Sigmoid colon (tissue), 7 donors: Measurements from ENCODE around the gene FXN. TPM values are rescaled to one million over a fixed set of nuclear protein-coding genes. Genes with fewer than 3 reads are reported as not detected.

Source experiments
- DNase-seq: peaks from one replicate; pipeline ENCODE4 v3.0.0-alpha.2; 2019
- H3K27ac ChIP-seq, 4 donors: fragments of 200-600 bp; sonication (generic); one replicate each; pipeline ENCODE4 v1.5.1; 2016 to 2019; ENCODE audit warnings: mild to moderate bottlenecking in 1 of 4
- H3K27me3 ChIP-seq, 3 donors: fragments of 200-600 bp; sonication (generic); one replicate each; pipeline ENCODE4 v1.5.1; 2019; ENCODE audit warnings: mild to moderate bottlenecking in 1 of 3
- H3K36me3 ChIP-seq, 4 donors: fragments of 200-600 bp; sonication (generic); one replicate each; pipeline ENCODE4 v1.5.1; 2016 to 2019
- H3K4me1 ChIP-seq, 4 donors: fragments of 200-600 bp; sonication (generic); one replicate each; pipeline ENCODE4 v1.5.1; 2017 to 2019
- H3K4me3 ChIP-seq, 4 donors: fragments of 200-600 bp; sonication (generic); one replicate each; pipeline ENCODE4 v1.5.1; 2017 to 2019; ENCODE audit warnings: mild to moderate bottlenecking in 2 of 4, moderate library complexity in 1 of 4
- H3K9me3 ChIP-seq, 4 donors: fragments of 200-600 bp in 3 of 4; sonication (generic) in 3 of 4; one replicate each; pipeline versions ENCODE4 v1.5.1 to v1.6.1; 2013 to 2019
- CTCF ChIP-seq, 4 experiments: fragments of 450-650 bp in 3 of 4; fragments of 200-600 bp in 1 of 4; IDR thresholded peaks; one replicate each; pipeline ENCODE4 v1.5.1; 2016 to 2019; ENCODE audit warnings: antibody characterized with exemption in 4 of 4, mild to moderate bottlenecking in 3 of 4, moderate library complexity in 2 of 4
- EP300 ChIP-seq, 4 donors: sonication (generic); formaldehyde crosslinking; IDR thresholded peaks; one replicate each; pipeline ENCODE4 v1.6.1; 2017; ENCODE audit warnings: antibody characterized with exemption in 4 of 4
- POLR2A ChIP-seq, 2 donors: fragments of 450-650 bp; IDR thresholded peaks; one replicate each; pipeline ENCODE4 v1.6.1; 2016; ENCODE audit warnings: antibody characterized with exemption in 2 of 2, mild to moderate bottlenecking in 2 of 2, moderate library complexity in 2 of 2
- POLR2AphosphoS5 ChIP-seq, 4 donors: sonication (generic); formaldehyde crosslinking; IDR thresholded peaks; one replicate each; pipeline ENCODE4 v1.6.1; 2017; ENCODE audit warnings: antibody characterized with exemption in 4 of 4
- WGBS, 2 donors: extraction: QIAGEN DNeasy Blood & Tissue Kit; methylation state at CpG; one replicate each; pipeline ENCODE4 v1.1.7; 2013; 5-methylcytosine and 5-hydroxymethylcytosine counted together
- intact Hi-C: fragments of 100-400 bp; cut with DNase I; formaldehyde crosslinking; loops from one replicate; pipeline ENCODE4 v1.15.1; 2023
- polyA plus RNA-seq, 3 donors: library from polyadenylated mRNA; stranded (reverse); fragments of 200-250 nt; gene quantifications; one replicate each; pipeline ENCODE4 v1.2.3, GENCODE V29; 2013
- total RNA-seq, 4 donors: library from RNA; depleted of rRNA; stranded (reverse); fragments of >200 nt; gene quantifications; one replicate each; pipeline ENCODE4 v1.1.0, GENCODE V29; 2016
- donor health status: healthy with polysubstance abuse.
- donor health status: Bipolar disorder and iron deficiency.
- donor health status: healthy.

Gene FXN
- total and polyA plus RNA-seq, 7 donors = 3.4 to 16.1 (median 8.7) TPM

GRCh38 chr9:69078069-69078468 lies 42.5 kb downstream of the FXN start:
- H3K27me3 ChIP-seq = no peaks in the 10 kb centered on the region
- peak overlapping the region in 3 of 4 donors; percentile 7 to 77 (median 39) for H3K27ac ChIP-seq
- H3K4me1 ChIP-seq = peaks cover 0 to 30% (median 20%) of the 10 kb centered on the region in 4 donors
- peaks cover 0 to 4% (median 0%) of the 10 kb centered on the region in 4 donors for H3K36me3 ChIP-seq
- no peak for TF ChIP-seq POLR2A (IDR thresholded peaks at IDR 0.05)
- no peak for TF ChIP-seq EP300 (IDR thresholded peaks at IDR 0.05)
- TF ChIP-seq POLR2AphosphoS5 (IDR thresholded peaks at IDR 0.05) = no peak
- no peak for TF ChIP-seq CTCF (IDR thresholded peaks at IDR 0.05)
- H3K9me3 ChIP-seq = no peaks in the 10 kb centered on the region
- no peak for DNase-seq
- 44% methylated on average over 2 of the region's 2 CpGs for WGBS, 2 donors
- no peak overlapping the region for H3K4me3 ChIP-seq
- intact Hi-C loops = no loop called here

GRCh38 chr9:69078581-69078980 lies 43.0 kb downstream of the FXN start:
- intact Hi-C loops = no loop called here
- peak overlapping the region in 3 of 4 donors; percentile 7 to 77 (median 39) for H3K27ac ChIP-seq
- H3K27me3 ChIP-seq = no peaks in the 10 kb centered on the region
- peaks cover 0 to 30% (median 20%) of the 10 kb centered on the region in 4 donors for H3K4me1 ChIP-seq
- peak; percentile 73 for DNase-seq
- WGBS, 2 donors = 0% methylated on average over 1 of the region's 1 CpG
- H3K4me3 ChIP-seq = no peak overlapping the region
- TF ChIP-seq EP300 (IDR thresholded peaks at IDR 0.05) = peak in 1 of 4 donors; percentile 27
- no peak for TF ChIP-seq POLR2A (IDR thresholded peaks at IDR 0.05)
- TF ChIP-seq POLR2AphosphoS5 (IDR thresholded peaks at IDR 0.05) = peak; percentile 20 to 69 (median 50)
- no peak for TF ChIP-seq CTCF (IDR thresholded peaks at IDR 0.05)
- H3K9me3 ChIP-seq = no peaks in the 10 kb centered on the region
- peaks cover 0 to under 1% (median 0%) of the 10 kb centered on the region in 4 donors for H3K36me3 ChIP-seq

GRCh38 chr9:69079186-69079585 lies 43.6 kb downstream of the FXN start:
- Histone ChIP-seq H3K36me3 (no peaks in the 10 kb centered on the region), H3K4me1 (peaks cover 0 to 30% (median 20%) of the 10 kb centered on the region in 4 donors), H3K27ac (peak overlapping the region in 2 of 4 donors; percentile 39 to 77), H3K9me3 (no peaks in the 10 kb centered on the region), H3K27me3 (no peaks in the 10 kb centered on the region), H3K4me3 (no peak overlapping the region)
- no peak for TF ChIP-seq EP300 (IDR thresholded peaks at IDR 0.05)
- TF ChIP-seq POLR2AphosphoS5 (IDR thresholded peaks at IDR 0.05) = no peak
- no peak for TF ChIP-seq CTCF (IDR thresholded peaks at IDR 0.05)
- no peak for TF ChIP-seq POLR2A (IDR thresholded peaks at IDR 0.05)
- DNase-seq = no peak
- intact Hi-C loops = no loop called here

GRCh38 chr9:69081261-69081660 lies 45.7 kb downstream of the FXN start:
- H3K27me3 ChIP-seq = no peaks in the 10 kb centered on the region
- intact Hi-C loops = no loop called here
- no peak for DNase-seq
- TF ChIP-seq POLR2A (IDR thresholded peaks at IDR 0.05) = no peak
- TF ChIP-seq POLR2AphosphoS5 (IDR thresholded peaks at IDR 0.05) = no peak
- no peak for TF ChIP-seq CTCF (IDR thresholded peaks at IDR 0.05)
- no peak for TF ChIP-seq EP300 (IDR thresholded peaks at IDR 0.05)
- 78 to 86% methylated on average over 4 of the region's 4 CpGs for WGBS, 2 donors
- no peak overlapping the region for H3K4me3 ChIP-seq
- H3K9me3 ChIP-seq = no peaks in the 10 kb centered on the region
- no peaks in the 10 kb centered on the region for H3K36me3 ChIP-seq
- H3K27ac ChIP-seq = no peak overlapping the region
- peaks cover 0 to 27% (median 20%) of the 10 kb centered on the region in 4 donors for H3K4me1 ChIP-seq

- intact Hi-C loops = no loop called here
- Histone ChIP-seq H3K4me1 (peaks cover 0 to 11% (median 7%) of the 10 kb centered on the region in 4 donors), H3K27ac (no peak overlapping the region), H3K9me3 (no peaks in the 10 kb centered on the region), H3K36me3 (no peaks in the 10 kb centered on the region), H3K4me3 (no peak overlapping the region), H3K27me3 (no peaks in the 10 kb centered on the region)
- TF ChIP-seq POLR2AphosphoS5 (IDR thresholded peaks at IDR 0.05) = no peak
- TF ChIP-seq POLR2A (IDR thresholded peaks at IDR 0.05) = no peak
- no peak for TF ChIP-seq CTCF (IDR thresholded peaks at IDR 0.05)
- no peak for TF ChIP-seq EP300 (IDR thresholded peaks at IDR 0.05)
- no peak for DNase-seq
- WGBS, 2 donors = 88% methylated on average over 3 of the region's 3 CpGs
Observed at GRCh38 chr9:69083321-69083720, 47.8 kb downstream of the FXN start.
